ENCODE measurements around the gene SCARB1. TPM values are rescaled to one million over a fixed set of nuclear protein-coding genes. Genes with fewer than 3 reads are reported as not detected.

SCARB1 gene
- total RNA-seq, 2 experiments from 2014 or later = 36.2 to 38.1 TPM

DNA sequence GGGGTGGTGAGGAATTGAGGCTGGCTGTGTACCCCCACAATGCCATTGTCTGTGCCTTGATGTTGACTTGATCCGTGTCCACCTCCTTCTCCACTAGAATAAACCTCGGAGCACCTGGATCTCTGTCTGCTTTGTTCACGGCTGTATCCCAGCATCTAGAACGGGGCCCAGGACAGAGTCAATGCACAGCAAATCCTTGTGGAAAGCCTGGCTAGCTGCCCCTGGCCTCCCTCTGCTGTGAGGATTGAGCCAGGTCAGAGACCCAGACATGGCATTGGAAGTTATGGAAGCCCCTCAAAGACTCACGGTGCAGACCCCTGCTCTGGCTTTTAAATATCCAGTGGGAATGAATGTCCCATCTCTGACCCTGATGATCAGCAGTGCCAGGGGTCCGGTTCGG, 109.2 kb downstream of the SCARB1 start:
- Mint-ChIP-seq H3K4me1 (ENCODE audit: low read depth) (peaks cover 15% of the 10 kb centered on the region), H3K36me3 (ENCODE audit: low read depth) (peaks cover 3% of the 10 kb centered on the region), H3K27ac (no peak overlapping the region), H3K4me3 (no peak overlapping the region), H3K27me3 (peaks cover 11% of the 10 kb centered on the region), H3K9me3 (peaks cover 14% of the 10 kb centered on the region)
- DNase-seq (no peak), ATAC-seq (no peak)
- CTCF ChIA-PET = interaction anchor here (3.5 kb wide), 1 partner anchor 11 kb away, joined by 29 read pairs; no protein-coding TSS in a partner anchor
- no peak for TF ChIP-seq CTCF (IDR thresholded peaks at IDR 0.05)
- intact Hi-C loops (cut with micrococcal nuclease) = no loop called here
- POLR2A ChIA-PET = interaction anchor here (1.1 kb wide), 1 partner anchor 14 kb away, joined by 3 read pairs; no protein-coding TSS in a partner anchor

GRCh38 chr12:124753993-124754392, 109.7 kb downstream of the SCARB1 start:
- no peak for TF ChIP-seq CTCF (IDR thresholded peaks at IDR 0.05)
- ATAC-seq = no peak

DNA sequence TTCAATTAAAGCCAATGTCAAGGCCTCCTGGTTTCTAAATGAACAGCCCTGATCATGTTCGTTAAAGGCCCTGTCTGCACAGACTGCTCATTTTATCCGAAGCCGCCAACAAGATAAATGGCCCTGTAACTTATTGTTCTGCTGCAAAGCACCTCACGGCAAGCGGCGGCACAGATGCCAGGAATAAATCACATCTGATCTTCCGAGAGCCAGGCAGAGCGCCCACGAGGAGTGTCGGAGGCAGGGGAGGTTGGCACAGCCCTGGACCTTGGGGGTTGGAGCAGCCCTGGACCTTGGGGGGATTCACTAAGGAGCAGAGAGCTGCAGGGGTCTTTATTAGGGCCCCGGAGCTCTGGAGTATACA, 110.5 kb downstream of the SCARB1 start:
- intact Hi-C loops (cut with micrococcal nuclease) = no loop called here

More at GRCh38 chr12:124753993-124754392, 109.7 kb downstream of the SCARB1 start:
- Mint-ChIP-seq H3K36me3 (ENCODE audit: low read depth) (peaks cover 3% of the 10 kb centered on the region), H3K4me3 (no peak overlapping the region), H3K9me3 (peaks cover 14% of the 10 kb centered on the region), H3K27me3 (peaks cover 12% of the 10 kb centered on the region), H3K27ac (no peak overlapping the region), H3K4me1 (ENCODE audit: low read depth) (peaks cover 15% of the 10 kb centered on the region)
- CTCF ChIA-PET = interaction anchor here (1.0 kb wide), 2 partner anchors 10 to 18 kb away, joined by 3 read pairs; no protein-coding TSS in a partner anchor
- POLR2A ChIA-PET = no interaction called here
- intact Hi-C loops (cut with micrococcal nuclease) = no loop called here
- DNase-seq = no peak

GRCh38 chr12:124752437-124753227, 111.0 kb downstream of the SCARB1 start:
- Mint-ChIP-seq H3K27me3 (peaks cover 11% of the 10 kb centered on the region), H3K27ac (no peak overlapping the region), H3K4me3 (no peak overlapping the region), H3K36me3 (ENCODE audit: low read depth) (peaks cover 3% of the 10 kb centered on the region), H3K4me1 (ENCODE audit: low read depth) (peaks cover 16% of the 10 kb centered on the region), H3K9me3 (peaks cover 13% of the 10 kb centered on the region)
- POLR2A ChIA-PET = interaction anchor here (0.9 kb wide), 1 partner anchor 9 kb away, joined by 3 read pairs; no protein-coding TSS in a partner anchor
- ATAC-seq (no peak), DNase-seq (no peak)
- CTCF ChIA-PET = interaction anchor here (2.1 kb wide), 1 partner anchor 14 kb away, joined by 7 read pairs; no protein-coding TSS in a partner anchor
- TF ChIP-seq CTCF (IDR thresholded peaks at IDR 0.05) = no peak
- intact Hi-C loops (cut with micrococcal nuclease) = no loop called here

More for the DNA sequence above, 110.5 kb downstream of the SCARB1 start:
- ChIA-PET POLR2A (no interaction called here), CTCF (interaction anchor here (1.0 kb wide), 2 partner anchors 11 to 18 kb away, joined by 3 read pairs; no protein-coding TSS in a partner anchor)
- TF ChIP-seq CTCF (IDR thresholded peaks at IDR 0.05) = no peak
- no peak for DNase-seq
- peaks cover 15% of the 10 kb centered on the region for H3K4me1 Mint-ChIP-seq (ENCODE audit: low read depth)
- peaks cover 3% of the 10 kb centered on the region for H3K36me3 Mint-ChIP-seq (ENCODE audit: low read depth)
- peaks cover 14% of the 10 kb centered on the region for H3K9me3 Mint-ChIP-seq
- ATAC-seq = no peak
- H3K4me3 Mint-ChIP-seq = no peak overlapping the region
- H3K27me3 Mint-ChIP-seq = peaks cover 12% of the 10 kb centered on the region
- H3K27ac Mint-ChIP-seq = no peak overlapping the region
